ENCODE results near the gene ZFAND2B. TPM values are rescaled to one million over a fixed set of nuclear protein-coding genes. Genes with fewer than 3 reads are reported as not detected.
A peak's percentile ranks its signal among the peaks of the same experiment; 100 is the strongest.

ZFAND2B gene
- total RNA-seq, 1 experiment from 2014 or later = 21.5 TPM

- no peak for DNase-seq (ENCODE audit: extremely low read depth, low read depth)
These were observed 31.1 kb upstream of the ZFAND2B start for GRCh38 chr2:219175486-219175885.

DNA sequence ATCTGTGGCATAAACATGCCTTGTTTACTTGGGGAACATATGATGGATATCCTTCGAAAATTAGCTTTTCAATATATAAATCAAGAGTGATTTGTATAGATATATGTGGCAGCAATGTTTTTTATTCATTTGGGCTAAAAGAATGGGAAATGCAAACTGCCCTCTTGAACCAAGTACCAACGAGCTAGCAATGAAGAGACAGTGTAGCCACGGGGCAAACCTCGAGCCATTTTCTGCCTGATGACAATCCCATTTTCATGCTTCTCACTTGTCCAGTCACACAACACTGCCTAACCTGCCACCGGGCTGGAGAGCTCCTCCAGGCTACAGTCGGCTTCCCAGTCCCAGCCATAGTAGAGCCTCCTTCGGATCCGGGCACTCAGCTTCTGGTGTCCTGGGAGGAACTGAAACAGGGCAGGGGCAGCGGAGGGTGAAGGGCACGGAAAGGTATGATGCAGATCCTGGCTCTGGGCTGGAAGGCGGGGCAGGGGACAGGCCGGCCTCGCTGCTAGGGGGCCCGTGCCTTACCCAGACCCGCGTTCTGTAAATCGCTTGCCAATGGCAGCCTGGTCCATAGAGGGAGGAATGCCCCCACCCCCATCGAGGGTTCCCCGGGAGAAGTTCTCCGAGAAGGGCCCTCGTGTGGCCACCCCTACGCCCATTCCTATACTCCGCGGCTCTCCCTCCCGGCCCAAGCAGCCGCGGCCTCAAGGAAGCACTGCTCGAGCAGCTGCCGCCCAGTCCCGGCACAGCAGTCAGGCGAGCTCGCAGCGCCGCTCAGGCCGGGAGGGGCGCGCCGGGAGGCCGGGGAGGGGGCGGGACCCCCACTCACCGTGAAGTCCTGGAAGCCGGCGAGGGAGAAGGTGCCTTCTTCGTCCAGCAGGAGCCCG is 30.4 kb upstream of the ZFAND2B start:
- no peak for DNase-seq (ENCODE audit: extremely low read depth, low read depth)

- peak; percentile 75 for DNase-seq (ENCODE audit: extremely low read depth, low read depth)
These were observed 29.6 kb upstream of the ZFAND2B start, which contains the start of gene CNPPD1 for GRCh38 chr2:219176818-219177551. Gene CNPPD1, minus strand, starts transcription at chr2:219176925. Its CDS starts 97 bp downstream, at chr2:219176828.

- DNase-seq (ENCODE audit: extremely low read depth, low read depth) = peak; percentile 91
These were observed 28.8 kb upstream of the ZFAND2B start, which contains the start of gene RETREG2 for GRCh38 chr2:219177552-219178376. Gene RETREG2, plus strand, starts transcription at chr2:219178275. Its CDS starts 78 bp downstream, at chr2:219178353.

- DNase-seq (ENCODE audit: extremely low read depth, low read depth) = no peak
These were observed 28.0 kb upstream of the ZFAND2B start for GRCh38 chr2:219178377-219179175.

DNA sequence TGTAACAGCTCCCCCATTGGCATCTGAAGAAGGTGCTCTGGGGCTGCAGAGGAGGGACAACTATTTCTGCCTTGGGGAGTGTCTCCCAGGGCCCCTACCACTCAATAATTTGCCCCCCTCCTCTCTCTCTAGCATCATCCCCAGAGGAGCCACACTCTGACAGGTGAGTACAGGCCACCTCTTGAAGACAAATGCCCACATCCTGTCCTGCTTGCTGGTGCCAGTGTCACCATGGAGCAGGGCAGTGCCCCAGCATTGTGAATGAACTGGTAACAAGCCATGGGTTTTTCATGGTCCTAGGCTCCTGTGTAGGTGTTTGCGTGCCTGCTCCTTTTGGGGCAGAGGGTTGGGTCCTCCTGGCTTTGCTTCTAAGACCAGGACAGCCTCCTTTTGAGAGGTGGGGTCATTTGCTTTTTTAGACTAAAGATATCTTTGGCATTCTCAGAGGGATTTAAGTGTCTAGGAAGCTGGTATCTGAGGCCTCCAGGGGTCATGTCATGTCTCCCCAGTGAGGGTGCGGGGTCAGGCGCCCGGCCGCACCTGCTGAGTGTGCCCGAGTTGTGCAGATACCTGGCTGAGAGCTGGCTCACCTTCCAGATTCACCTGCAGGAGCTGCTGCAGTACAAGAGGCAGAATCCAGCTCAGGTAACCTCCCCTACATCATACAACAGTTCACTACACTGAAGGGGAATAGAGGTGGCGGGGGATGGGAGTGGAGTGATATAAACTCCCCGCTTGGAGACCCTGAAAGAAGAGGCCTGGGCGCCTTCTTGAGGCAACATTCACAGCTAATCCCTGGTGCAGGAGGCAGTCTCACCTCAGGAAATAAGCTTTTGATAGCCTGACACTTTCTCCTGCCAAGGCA is 26.7 kb upstream of the ZFAND2B start:
- no peak for DNase-seq (ENCODE audit: extremely low read depth, low read depth)

DNA sequence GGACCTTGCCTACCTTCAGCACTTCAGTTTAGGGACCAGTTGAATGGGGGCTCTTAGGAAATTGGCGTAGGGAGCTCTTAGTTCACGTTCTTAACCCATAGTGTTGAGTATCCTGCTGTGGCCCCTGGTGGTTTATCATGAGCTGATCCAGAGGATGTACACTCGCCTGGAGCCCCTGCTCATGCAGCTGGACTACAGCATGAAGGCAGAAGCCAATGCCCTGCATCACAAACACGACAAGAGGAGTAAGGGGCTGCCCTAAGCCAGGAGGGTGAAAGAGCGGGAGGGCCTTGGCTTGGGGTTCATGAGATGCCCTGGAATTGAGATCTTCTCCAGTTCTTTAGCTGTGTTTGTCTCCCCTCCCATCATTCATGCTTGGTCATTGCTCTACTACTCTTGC is 25.6 kb upstream of the ZFAND2B start:
- DNase-seq (ENCODE audit: extremely low read depth, low read depth) = no peak

DNA sequence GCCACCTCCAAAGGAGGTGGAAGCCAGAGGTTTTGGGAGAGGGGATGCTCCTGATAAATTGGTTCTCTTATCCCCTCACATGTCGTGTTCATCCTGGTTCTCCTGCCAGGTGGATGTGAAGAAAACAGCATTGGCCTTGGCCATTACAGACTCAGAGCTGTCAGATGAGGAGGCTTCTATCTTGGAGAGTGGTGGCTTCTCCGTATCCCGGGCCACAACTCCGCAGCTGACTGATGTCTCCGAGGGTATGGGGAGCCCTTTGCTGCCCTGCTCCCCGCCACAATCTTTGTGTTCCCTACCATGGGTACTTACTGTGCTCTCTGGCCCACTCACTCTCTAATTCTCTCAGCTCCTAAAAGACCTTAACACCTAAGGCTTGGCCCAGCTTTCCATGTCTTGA is 25.1 kb upstream of the ZFAND2B start:
- DNase-seq (ENCODE audit: extremely low read depth, low read depth) = no peak

DNA sequence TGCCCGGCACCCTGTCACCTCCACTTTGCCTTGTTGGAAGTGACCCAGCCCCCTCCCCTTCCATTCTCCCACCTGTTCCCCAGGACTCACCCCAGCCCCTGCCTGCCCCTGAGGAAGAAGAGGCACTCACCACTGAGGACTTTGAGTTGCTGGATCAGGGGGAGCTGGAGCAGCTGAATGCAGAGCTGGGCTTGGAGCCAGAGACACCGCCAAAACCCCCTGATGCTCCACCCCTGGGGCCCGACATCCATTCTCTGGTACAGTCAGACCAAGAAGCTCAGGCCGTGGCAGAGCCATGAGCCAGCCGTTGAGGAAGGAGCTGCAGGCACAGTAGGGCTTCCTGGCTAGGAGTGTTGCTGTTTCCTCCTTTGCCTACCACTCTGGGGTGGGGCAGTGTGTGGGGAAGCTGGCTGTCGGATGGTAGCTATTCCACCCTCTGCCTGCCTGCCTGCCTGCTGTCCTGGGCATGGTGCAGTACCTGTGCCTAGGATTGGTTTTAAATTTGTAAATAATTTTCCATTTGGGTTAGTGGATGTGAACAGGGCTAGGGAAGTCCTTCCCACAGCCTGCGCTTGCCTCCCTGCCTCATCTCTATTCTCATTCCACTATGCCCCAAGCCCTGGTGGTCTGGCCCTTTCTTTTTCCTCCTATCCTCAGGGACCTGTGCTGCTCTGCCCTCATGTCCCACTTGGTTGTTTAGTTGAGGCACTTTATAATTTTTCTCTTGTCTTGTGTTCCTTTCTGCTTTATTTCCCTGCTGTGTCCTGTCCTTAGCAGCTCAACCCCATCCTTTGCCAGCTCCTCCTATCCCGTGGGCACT is 24.0 kb upstream of the ZFAND2B start:
- no peak for DNase-seq (ENCODE audit: extremely low read depth, low read depth)

DNA sequence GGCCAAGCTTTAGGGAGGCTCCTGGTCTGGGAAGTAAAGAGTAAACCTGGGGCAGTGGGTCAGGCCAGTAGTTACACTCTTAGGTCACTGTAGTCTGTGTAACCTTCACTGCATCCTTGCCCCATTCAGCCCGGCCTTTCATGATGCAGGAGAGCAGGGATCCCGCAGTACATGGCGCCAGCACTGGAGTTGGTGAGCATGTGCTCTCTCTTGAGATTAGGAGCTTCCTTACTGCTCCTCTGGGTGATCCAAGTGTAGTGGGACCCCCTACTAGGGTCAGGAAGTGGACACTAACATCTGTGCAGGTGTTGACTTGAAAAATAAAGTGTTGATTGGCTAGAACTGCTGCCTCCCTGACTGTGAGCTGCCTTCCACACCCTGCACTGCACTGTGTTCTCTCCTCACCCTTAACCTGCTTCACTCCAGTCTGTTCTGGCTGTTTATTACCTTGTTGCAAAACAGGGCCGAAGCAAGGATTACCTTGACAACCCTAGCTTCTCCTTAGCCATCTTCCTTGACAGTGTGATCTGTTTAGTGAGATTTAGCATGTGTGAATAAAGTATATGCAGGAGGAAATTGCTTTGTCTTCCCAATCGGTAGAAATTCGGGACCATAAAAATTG is 23.3 kb upstream of the ZFAND2B start:
- no peak for DNase-seq (ENCODE audit: extremely low read depth, low read depth)

- DNase-seq (ENCODE audit: extremely low read depth, low read depth) = no peak
These were observed 22.5 kb upstream of the ZFAND2B start for GRCh38 chr2:219184121-219184520.

GRCh38 chr2:219186754-219187456 is 19.7 kb upstream of the ZFAND2B start:
- DNase-seq (ENCODE audit: extremely low read depth, low read depth) = no peak

DNA sequence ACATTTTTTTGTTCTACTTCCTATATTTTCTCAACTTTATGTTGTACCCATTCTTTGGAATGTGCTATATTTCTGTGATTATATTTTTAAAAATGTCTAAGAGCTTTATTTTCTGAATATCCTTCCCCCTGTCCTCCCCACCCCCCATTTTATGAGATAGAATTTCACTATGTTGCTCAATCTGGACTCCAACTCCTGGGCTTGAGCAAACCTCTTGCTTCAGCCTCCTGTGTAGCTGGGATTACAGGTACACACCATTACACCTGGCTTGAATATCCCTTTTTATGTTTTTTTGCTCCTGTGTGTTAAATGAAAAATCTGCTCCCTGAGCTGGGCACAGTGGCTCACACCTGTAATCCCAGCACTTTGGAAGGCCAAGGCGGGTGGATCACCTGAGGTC is 9.2 kb upstream of the ZFAND2B start:
- DNase-seq (ENCODE audit: extremely low read depth, low read depth) = no peak

DNA sequence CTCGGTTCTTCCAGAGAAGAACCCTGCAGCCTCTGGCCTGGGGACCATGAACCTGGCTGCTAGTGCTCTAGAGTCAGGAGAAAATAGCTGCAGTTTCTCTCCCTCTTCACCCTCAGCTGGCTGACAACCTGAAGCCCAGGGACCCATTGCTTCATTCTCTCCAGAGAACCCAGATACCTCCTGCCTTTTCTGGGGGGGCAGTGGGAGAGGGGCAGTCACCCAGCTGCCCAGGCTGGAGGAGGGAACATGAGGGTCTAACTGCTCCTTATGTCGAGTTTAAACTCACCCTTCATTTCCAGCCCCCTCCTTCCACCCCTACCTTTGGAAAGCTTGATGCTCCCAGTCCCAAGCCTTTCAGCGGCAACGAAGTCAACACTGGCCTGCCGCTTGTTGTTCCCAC is 7.6 kb upstream of the ZFAND2B start:
- DNase-seq (ENCODE audit: extremely low read depth, low read depth) = no peak

GRCh38 chr2:219199470-219200211 is 6.9 kb upstream of the ZFAND2B start:
- DNase-seq (ENCODE audit: extremely low read depth, low read depth) = no peak
